ENCODE results near the gene PTEN. TPM values are rescaled to one million over a fixed set of nuclear protein-coding genes. Genes with fewer than 3 reads are reported as not detected.
"Not testable (repeated sequence)": the region's sequence is repeated elsewhere in the genome, so short reads cannot be mapped to it uniquely, and the experiment has no call there.

The PTEN gene
- total and polyA plus RNA-seq, 12 donors = 35.7 to 179 (median 89.8) TPM

GRCh38 chr10:87826653-87827052 is 36.8 kb upstream of the PTEN start:
- Histone ChIP-seq H3K9me3 (replicated peaks in 1 of 3) (no peaks in the 10 kb centered on the region), H3K27me3 (no peaks in the 10 kb centered on the region), H3K4me1 (replicated peaks in 1 of 2) (no peaks in the 10 kb centered on the region), H3K4me3 (no peak overlapping the region), H3K27ac (no peak overlapping the region), H3K36me3 (replicated peaks in 1 of 2) (no peaks in the 10 kb centered on the region)
- TF ChIP-seq CTCF (IDR thresholded peaks at IDR 0.05) = no peak
- no peak for TF ChIP-seq POLR2A (IDR thresholded peaks at IDR 0.05)
- intact Hi-C loops (cut with DNase I) = no loop called here
- no peak for DNase-seq

- no peaks in the 10 kb centered on the region for H3K27me3 ChIP-seq
- intact Hi-C loops (cut with DNase I) = no loop called here
- TF ChIP-seq CTCF (IDR thresholded peaks at IDR 0.05) = no peak
- TF ChIP-seq POLR2A (IDR thresholded peaks at IDR 0.05) = no peak
- no peak overlapping the region for H3K4me3 ChIP-seq
- WGBS, 4 donors = 80 to 90% (median 87%) methylated on average over 2 of the region's 2 CpGs
- no peak overlapping the region for H3K27ac ChIP-seq
- no peak for DNase-seq
- H3K36me3 ChIP-seq (replicated peaks in 1 of 2) = no peaks in the 10 kb centered on the region
- H3K4me1 ChIP-seq (replicated peaks in 1 of 2) = no peaks in the 10 kb centered on the region
- H3K9me3 ChIP-seq (replicated peaks in 1 of 3) = no peaks in the 10 kb centered on the region
Measured at GRCh38 chr10:87827681-87828080, 35.7 kb upstream of the PTEN start.

GRCh38 chr10:87829051-87829450 is 34.4 kb upstream of the PTEN start:
- WGBS, 4 donors = 89 to 93% (median 91%) methylated on average over 4 of the region's 4 CpGs
- DNase-seq; intact Hi-C loops (cut with DNase I); H3K27ac ChIP-seq; H3K36me3 ChIP-seq (replicated peaks in 1 of 2); H3K4me1 ChIP-seq (replicated peaks in 1 of 2); H3K9me3 ChIP-seq (replicated peaks in 1 of 3); H3K4me3 ChIP-seq; H3K27me3 ChIP-seq: not testable (repeated sequence)

- no peaks in the 10 kb centered on the region for H3K27me3 ChIP-seq
- no peaks in the 10 kb centered on the region for H3K4me1 ChIP-seq (replicated peaks in 1 of 2)
- TF ChIP-seq CTCF (IDR thresholded peaks at IDR 0.05) = no peak
- no peak for TF ChIP-seq POLR2A (IDR thresholded peaks at IDR 0.05)
- no peaks in the 10 kb centered on the region for H3K9me3 ChIP-seq (replicated peaks in 1 of 3)
- intact Hi-C loops (cut with DNase I) = no loop called here
- H3K27ac ChIP-seq = no peak overlapping the region
- H3K4me3 ChIP-seq = no peak overlapping the region
- H3K36me3 ChIP-seq (replicated peaks in 1 of 2) = no peaks in the 10 kb centered on the region
- DNase-seq = no peak
Measured at GRCh38 chr10:87829986-87830729, 33.3 kb upstream of the PTEN start.

- Histone ChIP-seq H3K4me3 (no peak overlapping the region), H3K4me1 (replicated peaks in 1 of 2) (no peaks in the 10 kb centered on the region), H3K27ac (no peak overlapping the region), H3K9me3 (replicated peaks in 1 of 3) (no peaks in the 10 kb centered on the region), H3K36me3 (replicated peaks in 1 of 2) (no peaks in the 10 kb centered on the region), H3K27me3 (no peaks in the 10 kb centered on the region)
- no peak for DNase-seq
- WGBS, 4 donors = 85 to 99% (median 91%) methylated on average over 4 of the region's 4 CpGs
- intact Hi-C loops (cut with DNase I) = no loop called here
- TF ChIP-seq POLR2A (IDR thresholded peaks at IDR 0.05) = no peak
- TF ChIP-seq CTCF (IDR thresholded peaks at IDR 0.05) = no peak
Measured at GRCh38 chr10:87836098-87836497, 27.3 kb upstream of the PTEN start.

Measured in adrenal gland (tissue), 12 donors.